Gastroesophageal sphincter (tissue), 4 donors: ENCODE data around the gene CDKN2B. TPM values are rescaled to one million over a fixed set of nuclear protein-coding genes. Genes with fewer than 3 reads are reported as not detected.

Experiments
- ATAC-seq: fragments of 150-250 bp; one replicate; pipeline ENCODE4 v1.9.1; 2016; ENCODE audit warnings: mild to moderate bottlenecking, moderate library complexity
- H3K27ac ChIP-seq, 4 donors: fragments of 200-600 bp; sonication (generic) in 3 of 4; 1 replicate in 3 of 4; 2 replicates in 1 of 4; pipeline ENCODE4 v1.5.1; 2016 to 2019
- H3K27me3 ChIP-seq: fragments of 200-600 bp; sonication (generic); one replicate; pipeline ENCODE4 v1.5.1; 2019
- H3K36me3 ChIP-seq, 2 donors: fragments of 200-600 bp; sonication (generic); one replicate each; pipeline ENCODE4 v1.5.1; 2019; ENCODE audit warnings: control low read depth in 1 of 2
- H3K4me1 ChIP-seq, 3 donors: fragments of 200-600 bp; sonication (generic); 1 replicate in 2 of 3; 2 replicates in 1 of 3; pipeline ENCODE4 v1.5.1; 2016 to 2019; ENCODE audit warnings: control low read depth in 2 of 3
- H3K4me3 ChIP-seq, 2 donors: fragments of 200-600 bp; sonication (generic); one replicate each; pipeline ENCODE4 v1.5.1; 2019; ENCODE audit warnings: mild to moderate bottlenecking in 1 of 2, moderate library complexity in 1 of 2
- H3K9me3 ChIP-seq, 3 donors: fragments of 200-600 bp; sonication (generic); one replicate each; pipeline ENCODE4 v1.5.1; 2017 to 2019; ENCODE audit warnings: control low read depth in 2 of 3
- EP300 ChIP-seq: sonication (generic); formaldehyde crosslinking; IDR thresholded peaks from one replicate; pipeline ENCODE4 v1.6.1; 2017; ENCODE audit warnings: antibody characterized with exemption, mild to moderate bottlenecking
- POLR2A ChIP-seq, 2 donors: fragments of 450-650 bp; IDR thresholded peaks; one replicate each; pipeline ENCODE4 v1.6.1; 2017; ENCODE audit warnings: antibody characterized with exemption in 2 of 2, mild to moderate bottlenecking in 2 of 2, moderate library complexity in 1 of 2
- POLR2AphosphoS5 ChIP-seq: sonication (generic); formaldehyde crosslinking; IDR thresholded peaks from one replicate; pipeline ENCODE4 v1.6.1; 2017; ENCODE audit warnings: antibody characterized with exemption
- WGBS, 2 donors: methylation state at CpG; one replicate each; pipeline ENCODE4 v1.1.5; 2018; ENCODE audit warnings: low coverage in 1 of 2; 5-methylcytosine and 5-hydroxymethylcytosine counted together
- total RNA-seq, 4 donors: library from RNA; depleted of rRNA; stranded (reverse); fragments of >200 nt; gene quantifications; one replicate each; pipeline ENCODE4 v1.1.0, GENCODE V29; 2016
- TF ChIP-seq, protein P1 (sequence below), 4 experiments: fragments of 200-600 bp in 2 of 4; fragments of 450-650 bp in 2 of 4; sonication (generic) in 1 of 4; IDR thresholded peaks; one replicate each; pipeline ENCODE4 v1.5.1; 2017 to 2019; ENCODE audit warnings: antibody characterized with exemption in 4 of 4, mild to moderate bottlenecking in 2 of 4, moderate library complexity in 2 of 4

CDKN2B gene
- total RNA-seq, 4 donors from 2014 or later = 6.2 to 21.6 (median 9.3) TPM

- Histone ChIP-seq H3K36me3 (no peaks in the 10 kb centered on the region), H3K27ac (no peak overlapping the region), H3K27me3 (peaks cover 56% of the 10 kb centered on the region), H3K4me3 (no peak overlapping the region), H3K9me3 (no peaks in the 10 kb centered on the region), H3K4me1 (peaks cover 0 to 26% (median 0%) of the 10 kb centered on the region in 3 donors)
- no peak for TF ChIP-seq POLR2AphosphoS5
- TF ChIP-seq EP300 = no peak
- TF ChIP-seq, protein P1, sequence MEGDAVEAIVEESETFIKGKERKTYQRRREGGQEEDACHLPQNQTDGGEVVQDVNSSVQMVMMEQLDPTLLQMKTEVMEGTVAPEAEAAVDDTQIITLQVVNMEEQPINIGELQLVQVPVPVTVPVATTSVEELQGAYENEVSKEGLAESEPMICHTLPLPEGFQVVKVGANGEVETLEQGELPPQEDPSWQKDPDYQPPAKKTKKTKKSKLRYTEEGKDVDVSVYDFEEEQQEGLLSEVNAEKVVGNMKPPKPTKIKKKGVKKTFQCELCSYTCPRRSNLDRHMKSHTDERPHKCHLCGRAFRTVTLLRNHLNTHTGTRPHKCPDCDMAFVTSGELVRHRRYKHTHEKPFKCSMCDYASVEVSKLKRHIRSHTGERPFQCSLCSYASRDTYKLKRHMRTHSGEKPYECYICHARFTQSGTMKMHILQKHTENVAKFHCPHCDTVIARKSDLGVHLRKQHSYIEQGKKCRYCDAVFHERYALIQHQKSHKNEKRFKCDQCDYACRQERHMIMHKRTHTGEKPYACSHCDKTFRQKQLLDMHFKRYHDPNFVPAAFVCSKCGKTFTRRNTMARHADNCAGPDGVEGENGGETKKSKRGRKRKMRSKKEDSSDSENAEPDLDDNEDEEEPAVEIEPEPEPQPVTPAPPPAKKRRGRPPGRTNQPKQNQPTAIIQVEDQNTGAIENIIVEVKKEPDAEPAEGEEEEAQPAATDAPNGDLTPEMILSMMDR (IDR thresholded peaks at IDR 0.05) = no peak
- no peak for TF ChIP-seq POLR2A (IDR thresholded peaks at IDR 0.05)
- ATAC-seq = no peak
- 95 to 96% methylated on average over 4 of the region's 4 CpGs for WGBS, 2 donors
These were observed 16.1 kb downstream of the CDKN2B start for GRCh38 chr9:21993007-21993406.

DNA sequence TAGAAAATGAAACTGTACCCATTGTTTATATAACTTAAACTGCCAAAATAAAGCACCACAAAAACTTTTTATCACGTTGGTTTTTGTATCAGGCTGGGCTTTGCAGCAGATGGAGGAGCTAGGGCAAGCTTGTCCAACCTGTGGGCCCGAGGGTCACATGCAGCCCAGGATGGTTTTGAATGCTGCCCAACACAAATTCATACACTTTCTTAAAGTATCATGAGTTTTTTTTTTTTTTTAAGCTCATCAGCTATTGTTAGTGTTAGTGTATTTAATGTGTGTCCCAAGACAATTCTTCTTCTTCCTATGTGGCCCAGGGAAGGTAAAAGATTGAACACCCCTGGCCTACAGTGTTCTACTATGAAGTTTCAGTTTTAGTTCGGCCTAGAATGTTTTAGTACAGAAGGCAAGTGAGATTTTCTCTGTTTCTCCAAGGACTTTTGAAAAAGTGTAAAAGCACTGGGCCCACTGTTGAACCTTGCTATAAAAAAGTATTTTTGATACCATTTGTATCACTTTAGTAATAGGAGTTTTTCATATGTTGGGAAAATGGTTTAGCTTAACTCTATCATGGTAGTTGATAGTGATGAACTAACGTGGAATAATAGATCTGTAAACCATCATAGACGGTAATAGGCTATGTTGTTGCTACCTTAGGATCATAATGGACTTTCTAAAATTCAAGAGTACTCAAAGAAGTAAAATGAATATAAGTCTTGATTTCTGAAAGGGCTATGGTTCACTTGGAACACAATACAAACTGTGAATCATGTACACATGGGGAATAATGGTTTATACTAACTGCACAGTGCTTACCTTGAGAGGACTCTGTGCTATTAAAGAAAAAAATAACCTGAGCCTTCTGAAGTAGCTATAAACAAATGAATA is 17.8 kb downstream of the CDKN2B start:
- H3K27me3 ChIP-seq = peaks cover 73% of the 10 kb centered on the region
- no peaks in the 10 kb centered on the region for H3K9me3 ChIP-seq
- ATAC-seq = no peak
- WGBS, 2 donors = 87 to 100% methylated on average over 3 to 5 of the region's 5 CpGs
- H3K27ac ChIP-seq = no peak overlapping the region
- no peaks in the 10 kb centered on the region for H3K36me3 ChIP-seq
- TF ChIP-seq EP300 (no peak), POLR2AphosphoS5 (no peak), POLR2A (IDR thresholded peaks at IDR 0.05) (no peak)
- TF ChIP-seq, protein P1 (IDR thresholded peaks at IDR 0.05) = no peak
- peaks cover 0 to 26% (median 0%) of the 10 kb centered on the region in 3 donors for H3K4me1 ChIP-seq
- no peak overlapping the region for H3K4me3 ChIP-seq

- peaks cover 90% of the 10 kb centered on the region for H3K27me3 ChIP-seq
- no peak for ATAC-seq
These were observed 19.5 kb downstream of the CDKN2B start for GRCh38 chr9:21989440-21990189.

GRCh38 chr9:21988056-21988990 is 20.8 kb downstream of the CDKN2B start:
- H3K27ac ChIP-seq = no peak overlapping the region
- H3K9me3 ChIP-seq = no peaks in the 10 kb centered on the region
- peaks cover 0 to 6% (median 0%) of the 10 kb centered on the region in 3 donors for H3K4me1 ChIP-seq
- peaks cover 100% of the 10 kb centered on the region for H3K27me3 ChIP-seq
- ATAC-seq = no peak
- H3K36me3 ChIP-seq = no peaks in the 10 kb centered on the region
- H3K4me3 ChIP-seq = no peak overlapping the region
- WGBS, 2 donors = 39 to 44% methylated on average over 9 of the region's 9 CpGs
- TF ChIP-seq, protein P1 (IDR thresholded peaks at IDR 0.05) = no peak
- TF ChIP-seq POLR2AphosphoS5 = no peak
- no peak for TF ChIP-seq EP300
- no peak for TF ChIP-seq POLR2A (IDR thresholded peaks at IDR 0.05)

More at GRCh38 chr9:21989440-21990189, 19.5 kb downstream of the CDKN2B start:
- TF ChIP-seq POLR2A (IDR thresholded peaks at IDR 0.05) (no peak), EP300 (no peak), POLR2AphosphoS5 (no peak)
- TF ChIP-seq, protein P1 (IDR thresholded peaks at IDR 0.05) = no peak
- no peak overlapping the region for H3K27ac ChIP-seq
- no peaks in the 10 kb centered on the region for H3K36me3 ChIP-seq
- WGBS, 2 donors = 14 to 25% methylated on average over 14 to 15 of the region's 35 CpGs
- peaks cover 0 to 18% (median 0%) of the 10 kb centered on the region in 3 donors for H3K4me1 ChIP-seq
- H3K9me3 ChIP-seq = no peaks in the 10 kb centered on the region
- no peak overlapping the region for H3K4me3 ChIP-seq
